ENCODE results near the gene TBC1D25. TPM values are rescaled to one million over a fixed set of nuclear protein-coding genes. Genes with fewer than 3 reads are reported as not detected.

TBC1D25 gene
- total RNA-seq, 4 donors from 2014 or later, result 8.1 to 27.7 (median 13.3) TPM

- 49 to 60% methylated on average over 1 to 2 of the region's 2 CpGs for WGBS, 2 donors (ENCODE audit: low coverage in 1 of 2)
- in situ Hi-C loops (cut with MboI; ENCODE audit: low pct_ligation_motif_present in 1 of 4, low pct_unique_long_range_greater_than_20kb in 1 of 4, low sequenced_read_pairs in 3 of 4), result no loop called here
- no peak for TF ChIP-seq EP300 (IDR thresholded peaks at IDR 0.05; ENCODE audit: low read depth)
- no peak for TF ChIP-seq CTCF (IDR thresholded peaks at IDR 0.05)
- no peak for TF ChIP-seq POLR2AphosphoS5 (IDR thresholded peaks at IDR 0.05)
- no peak for TF ChIP-seq POLR2A (IDR thresholded peaks at IDR 0.05)
- H3K9me3 ChIP-seq, result no peaks in the 10 kb centered on the region
- no peak for DNase-seq
- no peaks in the 10 kb centered on the region for H3K27me3 ChIP-seq
- intact Hi-C loops (cut with DNase I; ENCODE audit: low total_unique reads), result no loop called here
- H3K27ac ChIP-seq, result no peak overlapping the region
- no peak overlapping the region for H3K4me3 ChIP-seq
- H3K4me1 ChIP-seq, result no peaks in the 10 kb centered on the region
- no peaks in the 10 kb centered on the region for H3K36me3 ChIP-seq
These were observed 72.2 kb downstream of the TBC1D25 start for GRCh38 chrX:48611703-48612102.

Small RNAs within 50 kb of the gene (small RNA-seq; reads per million reads assigned to genes)
- 0 reads per million in 4 donors for gene MRPL32P1

Other genes with a start within 250 kb of the TBC1D25 start
- gene SSX3, start 183.0 kb upstream of the TBC1D25 start, total RNA-seq, result not detected
- not detected for gene SSX4, start 156.2 kb upstream of the TBC1D25 start, total RNA-seq
- gene SSX4B, start 127.8 kb upstream of the TBC1D25 start, total RNA-seq, result not detected
- gene SLC38A5, start 69.5 kb upstream of the TBC1D25 start, total RNA-seq, result 10 to 100 TPM in 3 of 4 donors, 1 to 10 TPM in 1; 5.7 to 14.3 (median 11.3) TPM
- gene FTSJ1, start 63.5 kb upstream of the TBC1D25 start, total RNA-seq, result 10 to 100 TPM; 15.3 to 33.2 (median 31.1) TPM
- 10 to 100 TPM in 1 of 4 donors, 1 to 10 TPM in 3; 1.5 to 10.1 (median 8.2) TPM for gene PORCN, start 30.7 kb upstream of the TBC1D25 start, total RNA-seq
- 10 to 100 TPM; 19.9 to 88.7 (median 67.6) TPM for gene EBP, start 17.9 kb upstream of the TBC1D25 start, total RNA-seq
- 100 to 1,000 TPM in 3 of 4 donors, 10 to 100 TPM in 1; 65.7 to 157 (median 127) TPM for gene RBM3, start 34.8 kb downstream of the TBC1D25 start, total RNA-seq
- gene WDR13, start 57.8 kb downstream of the TBC1D25 start, total RNA-seq, result 100 to 1,000 TPM in 3 of 4 donors, 10 to 100 TPM in 1; 96.5 to 238 (median 184) TPM
- 10 to 100 TPM in 1 of 4 donors, 1 to 10 TPM in 3; 3.2 to 13.1 (median 6.3) TPM for gene WAS, start 144.1 kb downstream of the TBC1D25 start, total RNA-seq
- gene SUV39H1, start 157.0 kb downstream of the TBC1D25 start, total RNA-seq, result 1 to 10 TPM in 3 of 4 donors, under 1 TPM in 1; 1.00 to 5.3 (median 4.4) TPM
- 10 to 100 TPM in 1 of 4 donors, 1 to 10 TPM in 1, not detected in 2; 4.8 to 18.4 TPM for gene GLOD5, start 222.0 kb downstream of the TBC1D25 start, total RNA-seq
- gene GATA1, start 246.9 kb downstream of the TBC1D25 start, total RNA-seq, result not detected

Data from transverse colon (tissue), 4 donors.